ENCODE results near the gene FAM162B.

- TF ChIP-seq, protein P1, sequence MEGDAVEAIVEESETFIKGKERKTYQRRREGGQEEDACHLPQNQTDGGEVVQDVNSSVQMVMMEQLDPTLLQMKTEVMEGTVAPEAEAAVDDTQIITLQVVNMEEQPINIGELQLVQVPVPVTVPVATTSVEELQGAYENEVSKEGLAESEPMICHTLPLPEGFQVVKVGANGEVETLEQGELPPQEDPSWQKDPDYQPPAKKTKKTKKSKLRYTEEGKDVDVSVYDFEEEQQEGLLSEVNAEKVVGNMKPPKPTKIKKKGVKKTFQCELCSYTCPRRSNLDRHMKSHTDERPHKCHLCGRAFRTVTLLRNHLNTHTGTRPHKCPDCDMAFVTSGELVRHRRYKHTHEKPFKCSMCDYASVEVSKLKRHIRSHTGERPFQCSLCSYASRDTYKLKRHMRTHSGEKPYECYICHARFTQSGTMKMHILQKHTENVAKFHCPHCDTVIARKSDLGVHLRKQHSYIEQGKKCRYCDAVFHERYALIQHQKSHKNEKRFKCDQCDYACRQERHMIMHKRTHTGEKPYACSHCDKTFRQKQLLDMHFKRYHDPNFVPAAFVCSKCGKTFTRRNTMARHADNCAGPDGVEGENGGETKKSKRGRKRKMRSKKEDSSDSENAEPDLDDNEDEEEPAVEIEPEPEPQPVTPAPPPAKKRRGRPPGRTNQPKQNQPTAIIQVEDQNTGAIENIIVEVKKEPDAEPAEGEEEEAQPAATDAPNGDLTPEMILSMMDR (IDR thresholded peaks at IDR 0.05), result no peak
- no peak for TF ChIP-seq POLR2A (IDR thresholded peaks at IDR 0.05)
- TF ChIP-seq POLR2AphosphoS5 (IDR thresholded peaks at IDR 0.05), result no peak
These were observed 36.5 kb upstream of the FAM162B start for GRCh38 chr6:116801971-116802370.
